H1 (cell line): ENCODE results near the gene MRAP. TPM values are rescaled to one million over a fixed set of nuclear protein-coding genes. Genes with fewer than 3 reads are reported as not detected.

Source experiments
- CTCF ChIA-PET: fragments of 300-600 bp; sonication (Branson Sonifier 250); formaldehyde crosslinking; loops from one replicate; lab custom pipeline; 2021; ENCODE audit not compliant: partially characterized antibody; lab: Charles Lee
- POLR2A ChIA-PET: fragments of 300-600 bp; sonication (Branson Sonifier 250); formaldehyde crosslinking; loops from one replicate; lab custom pipeline; 2021; ENCODE audit warnings: inconsistent platforms; ENCODE audit not compliant: partially characterized antibody; lab: Charles Lee
- DNase-seq, 2 experiments: peaks; one replicate each; pipeline versions ENCODE4 v3.0.0 to v3.0.0-alpha.2; 2010 to 2022; ENCODE audit warnings: low spot score in 2 of 2, low read depth in 1 of 2, mixed read lengths in 1 of 2
- FAIRE-seq: peaks from 2 replicates; lab custom pipeline; 2011; peaks lifted over from hg19 to GRCh38; lab: Jason Lieb, UNC
- H2AFZ ChIP-seq: 2 replicates; pipeline ENCODE4 v1.8.1; 2012; ENCODE audit warnings: low read length, inconsistent platforms
- H2AK5ac ChIP-seq: 2 replicates; pipeline ENCODE4 v1.6.1; 2013; ENCODE audit warnings: low read depth, low read length
- H2BK120ac ChIP-seq: replicated peaks from 2 replicates; pipeline ENCODE3; 2013; ENCODE audit warnings: low read depth, low read length, inconsistent platforms
- H2BK12ac ChIP-seq: 2 replicates; pipeline ENCODE4 v1.6.1; 2013; ENCODE audit warnings: low read depth, low read length
- H2BK15ac ChIP-seq: 2 replicates; pipeline ENCODE4 v1.6.1; 2013; ENCODE audit warnings: low read length
- H2BK20ac ChIP-seq: 2 replicates; pipeline ENCODE4 v1.6.1; 2013; ENCODE audit warnings: low read length
- H2BK5ac ChIP-seq: 2 replicates; pipeline ENCODE4 v1.6.1; 2013; ENCODE audit warnings: low read depth, low read length
- H3K14ac ChIP-seq: 2 replicates; pipeline ENCODE4 v1.6.1; 2013; ENCODE audit warnings: inconsistent platforms; ENCODE audit not compliant: insufficient read length
- H3K18ac ChIP-seq: 2 replicates; pipeline ENCODE4 v1.6.1; 2013; ENCODE audit warnings: low read length; ENCODE audit errors: extremely low read depth
- H3K23ac ChIP-seq: 2 replicates; pipeline ENCODE4 v1.6.1; 2013; ENCODE audit warnings: inconsistent platforms; ENCODE audit not compliant: insufficient read length
- H3K23me2 ChIP-seq: 2 replicates; pipeline ENCODE4 v1.6.1; 2013; ENCODE audit warnings: low read depth, low read length
- H3K27ac ChIP-seq: 2 replicates; pipeline ENCODE4 v1.6.1; 2011; ENCODE audit warnings: low read depth, low read length, inconsistent platforms
- H3K27me3 ChIP-seq, 4 experiments: replicated peaks in 1 of 4; 1 replicate in 1 of 4; 2 replicates in 3 of 4; pipeline versions ENCODE4 v1.6.1 to v1.8.1; 2011 to 2013; ENCODE audit warnings: low read length in 3 of 4, mild to moderate bottlenecking in 3 of 4, inconsistent platforms in 2 of 4, mixed read lengths in 2 of 4, moderate library complexity in 1 of 4; ENCODE audit not compliant: control insufficient read depth in 3 of 4, insufficient read depth in 3 of 4; ENCODE audit errors: extremely low read depth in 1 of 4
- H3K36me3 ChIP-seq, 4 experiments: 2 replicates each; pipeline versions ENCODE4 v1.6.1 to v1.8.1; 2011 to 2013; ENCODE audit warnings: mild to moderate bottlenecking in 4 of 4, low read length in 3 of 4, moderate library complexity in 2 of 4, control low read depth in 1 of 4, inconsistent platforms in 1 of 4; ENCODE audit not compliant: insufficient read depth in 4 of 4, control insufficient read depth in 2 of 4
- H3K4ac ChIP-seq: replicated peaks from 2 replicates; pipeline ENCODE3; 2013; ENCODE audit warnings: low read length, low read depth, mixed read lengths, inconsistent platforms; ENCODE audit not compliant: insufficient read length
- H3K4me1 ChIP-seq, 4 experiments: replicated peaks in 1 of 4; 1 replicate in 1 of 4; 2 replicates in 3 of 4; pipeline versions ENCODE4 v1.6.1 to v1.8.1; 2011 to 2013; ENCODE audit warnings: low read length in 3 of 4, inconsistent platforms in 2 of 4, mixed read lengths in 1 of 4; ENCODE audit not compliant: insufficient read depth in 4 of 4, control insufficient read depth in 3 of 4
- H3K4me2 ChIP-seq, 2 experiments: 2 replicates each; pipeline versions ENCODE4 v1.6.1 to v1.8.1; 2011 to 2013; ENCODE audit warnings: low read depth in 2 of 2, low read length in 2 of 2, control low read depth in 1 of 2, inconsistent platforms in 1 of 2, mild to moderate bottlenecking in 1 of 2; ENCODE audit not compliant: insufficient read depth in 1 of 2
- H3K4me3 ChIP-seq, 4 experiments: fragments of 200-600, 300-600 bp in 1 of 4; sonication (generic), shearing (Covaris generic), sonication (Bioruptor Twin) in 1 of 4; 2 replicates each; pipeline versions ENCODE4 v1.5.1 to v1.8.1; 2011 to 2016; ENCODE audit warnings: low read length in 4 of 4, low read depth in 3 of 4, control low read depth in 2 of 4, inconsistent platforms in 2 of 4, mild to moderate bottlenecking in 2 of 4, mixed read lengths in 1 of 4, moderate library complexity in 1 of 4; ENCODE audit not compliant: insufficient read depth in 2 of 4; ENCODE audit errors: extremely low read depth in 1 of 4
- H3K56ac ChIP-seq: replicated peaks from 2 replicates; pipeline ENCODE3; 2013; ENCODE audit warnings: low read depth, mild to moderate bottlenecking, mixed read lengths, low read length, inconsistent platforms; ENCODE audit not compliant: insufficient read length
- H3K79me1 ChIP-seq: 2 replicates; pipeline ENCODE4 v1.6.1; 2013; ENCODE audit warnings: low read depth, low read length, control low read depth
- H3K79me2 ChIP-seq, 2 experiments: 2 replicates each; pipeline versions ENCODE4 v1.6.1 to v1.8.1; 2012 to 2013; ENCODE audit warnings: low read length in 2 of 2, mild to moderate bottlenecking in 2 of 2, inconsistent platforms in 1 of 2; ENCODE audit not compliant: insufficient read depth in 2 of 2, control insufficient read depth in 1 of 2
- H3K9ac ChIP-seq, 4 experiments: replicated peaks in 1 of 4; 1 replicate in 1 of 4; 2 replicates in 3 of 4; pipeline versions ENCODE4 v1.6.1 to v1.8.1; 2011 to 2013; ENCODE audit warnings: low read depth in 3 of 4, low read length in 3 of 4, control low read depth in 2 of 4, mild to moderate bottlenecking in 2 of 4, moderate library complexity in 2 of 4, inconsistent platforms in 1 of 4; ENCODE audit errors: extremely low read depth in 1 of 4
- H3K9me3 ChIP-seq, 2 experiments: 2 replicates each; pipeline versions ENCODE4 v1.6.1 to v1.8.1; 2012 to 2013; ENCODE audit warnings: mild to moderate bottlenecking in 2 of 2, moderate library complexity in 2 of 2, control low read depth in 1 of 2, inconsistent platforms in 1 of 2, low read depth in 1 of 2, low read length in 1 of 2, mixed read lengths in 1 of 2; ENCODE audit not compliant: insufficient read depth in 2 of 2
- H4K20me1 ChIP-seq, 2 experiments: replicated peaks in 1 of 2; 2 replicates each; pipeline versions ENCODE3 to v1.8.1; 2011 to 2013; ENCODE audit warnings: inconsistent platforms in 2 of 2, low read length in 2 of 2, mild to moderate bottlenecking in 1 of 2; ENCODE audit not compliant: insufficient read depth in 2 of 2, control insufficient read depth in 1 of 2
- H4K5ac ChIP-seq: 2 replicates; pipeline ENCODE4 v1.6.1; 2013; ENCODE audit warnings: low read length, low read depth, mixed read lengths, inconsistent platforms; ENCODE audit not compliant: insufficient read length
- H4K8ac ChIP-seq: 2 replicates; pipeline ENCODE4 v1.8.0; 2013; ENCODE audit warnings: mild to moderate bottlenecking, moderate library complexity, low read length, inconsistent platforms; ENCODE audit not compliant: insufficient read depth; ENCODE audit errors: extremely low read depth
- H4K91ac ChIP-seq: replicated peaks from 2 replicates; pipeline ENCODE3; 2013; ENCODE audit warnings: low read length, mixed read lengths, inconsistent platforms; ENCODE audit not compliant: insufficient read length
- BACH1 ChIP-seq: IDR thresholded peaks from 2 replicates; pipeline ENCODE4 v1.6.1; 2012; ENCODE audit warnings: low read length, improper control_type of control experiment
- CEBPB ChIP-seq: IDR thresholded peaks from 2 replicates; pipeline ENCODE4 v1.6.1; 2012; ENCODE audit warnings: low read depth, low read length
- KDM4A ChIP-seq: IDR thresholded peaks from one replicate; pipeline ENCODE4 v1.7.1; 2012; ENCODE audit warnings: low read depth, mild to moderate bottlenecking, moderate library complexity, low read length, inconsistent platforms; ENCODE audit not compliant: severe bottlenecking
- NANOG ChIP-seq: IDR thresholded peaks from 2 replicates; pipeline ENCODE4 v1.6.1; 2011; ENCODE audit warnings: low read length, low read depth, mild to moderate bottlenecking, inconsistent platforms; ENCODE audit not compliant: insufficient read depth, poor library complexity, severe bottlenecking
- RAD21 ChIP-seq, 2 experiments: IDR thresholded peaks in 1 of 2; conservative IDR thresholded peaks in 1 of 2; 2 replicates each; pipeline ENCODE4 v1.6.1; 2011; ENCODE audit warnings: low read depth in 2 of 2, low read length in 2 of 2, improper control_type of control experiment in 1 of 2, inconsistent platforms in 1 of 2, mild to moderate bottlenecking in 1 of 2, moderate library complexity in 1 of 2
- RFX5 ChIP-seq: IDR thresholded peaks from 2 replicates; pipeline ENCODE4 v1.6.1; 2011; ENCODE audit warnings: low read depth, low read length, improper control_type of control experiment, borderline replicate concordance
- WGBS, 2 experiments: shearing (Covaris generic) in 1 of 2; methylation state at CpG; one replicate each; pipeline versions ENCODE4 v1.1.6 to v1.1.7; 2013 to 2015; ENCODE audit warnings: low lambda C conversion rate in 2 of 2, mixed read lengths in 2 of 2, inconsistent platforms in 1 of 2, low coverage in 1 of 2, missing lambda C conversion rate in 1 of 2; ENCODE audit not compliant: insufficient replicate concordance in 2 of 2, insufficient coverage in 1 of 2, insufficient read length in 1 of 2; ENCODE audit errors: extremely low coverage in 1 of 2, missing lambda C conversion rate in 1 of 2; 5-methylcytosine and 5-hydroxymethylcytosine counted together
- polyA plus RNA-seq, 7 experiments: library from polyadenylated mRNA; depleted of rRNA in 3 of 7; stranded (reverse) in 5 of 7; unstranded in 2 of 7; fragments of >200 nt in 5 of 7; fragments of 200-250 nt in 2 of 7; gene quantifications; 1 replicate in 5 of 7; 2 replicates in 1 of 7; 4 replicates in 1 of 7; pipeline versions ENCODE4 v1.2.1 to v1.2.3, GENCODE V29; 2011 to 2013; ENCODE audit warnings: missing spikeins in 2 of 7, mixed read lengths in 2 of 7
- total RNA-seq: library from RNA; stranded (reverse); fragmentation: NEBNext Ultra II Directional; extraction: Animal tissue kit (Norgen Biotek cat#: 25700); gene quantifications from 2 replicates; pipeline ENCODE4 v1.2.1, GENCODE V29; 2021
- TF ChIP-seq, protein P1 (sequence below), 3 experiments: IDR thresholded peaks; 1 replicate in 2 of 3; 2 replicates in 1 of 3; pipeline versions ENCODE4 v1.5.1 to v1.6.1; 2011; ENCODE audit warnings: low read length in 3 of 3, mild to moderate bottlenecking in 3 of 3, inconsistent platforms in 2 of 3, low read depth in 1 of 3, moderate library complexity in 1 of 3; ENCODE audit not compliant: insufficient read depth in 1 of 3; ENCODE audit errors: control extremely low read depth in 1 of 3

MRAP gene
- total and polyA plus RNA-seq, 2 of the 8 experiments (the other 6 are each of a cell fraction or from before 2014, with no cell fraction given): not detected

DNA sequence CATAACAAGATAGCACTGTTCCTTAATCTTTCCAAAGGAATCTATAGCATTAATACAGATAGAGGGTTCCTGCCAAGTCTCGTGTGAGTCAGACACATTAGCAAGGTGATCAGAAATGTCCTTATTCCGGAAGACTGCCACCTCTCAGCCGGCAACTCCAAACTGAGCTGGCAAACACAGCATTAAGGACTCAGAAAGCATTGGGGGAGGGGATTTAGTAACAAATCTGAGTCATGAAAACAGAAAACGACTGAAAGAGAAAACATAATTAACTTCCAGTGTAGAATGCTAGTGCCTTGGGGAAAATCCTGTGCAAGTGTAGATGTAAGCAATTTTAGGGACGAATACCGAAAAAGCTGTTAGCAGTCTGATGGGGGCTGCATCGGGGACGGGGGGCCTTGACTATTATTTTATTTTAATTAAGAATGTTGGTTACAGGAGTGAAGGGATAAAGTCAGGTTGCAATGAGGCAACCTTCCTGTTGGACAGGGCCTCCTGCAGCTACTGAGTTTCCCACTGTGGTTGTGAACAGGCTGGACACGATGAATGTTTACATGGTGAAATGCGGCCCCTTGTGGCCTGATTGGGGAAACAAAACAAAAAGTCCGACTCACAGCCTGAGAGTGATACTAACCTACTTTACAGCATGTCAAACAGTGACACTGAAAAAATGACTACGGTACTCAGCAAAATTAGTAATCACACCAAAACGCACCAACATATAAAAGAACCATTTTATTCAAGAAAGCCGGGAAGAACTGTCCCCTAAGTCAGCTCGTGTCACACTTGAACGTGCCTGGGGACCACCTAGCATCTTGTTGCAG is 40.5 kb upstream of the MRAP start:
- Histone ChIP-seq H4K5ac (no peak overlapping the region), H3K14ac (no peak overlapping the region), H3K36me3 (no peaks in the 10 kb centered on the region), H3K23me2 (no peaks in the 10 kb centered on the region), H3K4ac (no peak overlapping the region), H3K23ac (no peak overlapping the region), H4K8ac (no peak overlapping the region), H2AFZ (no peak overlapping the region), H2BK12ac (no peak overlapping the region), H4K91ac (no peak overlapping the region), H3K9me3 (no peaks in the 10 kb centered on the region), H2BK15ac (no peak overlapping the region), H4K20me1 (no peaks in the 10 kb centered on the region), H3K27me3 (no peaks in the 10 kb centered on the region), H2BK120ac (no peak overlapping the region), H3K18ac (no peak overlapping the region), H3K4me1 (0 out of 7 replicates have a peak, but pooled peaks cover 0 to 1% (median 0%) of the 10 kb centered on the region in 4 experiments), H2BK20ac (no peak overlapping the region), H3K4me3 (no peak overlapping the region), H2AK5ac (no peak overlapping the region), H3K27ac (no peak overlapping the region), H3K9ac (no peak overlapping the region), H3K4me2 (no peak overlapping the region), H3K79me2 (no peaks in the 10 kb centered on the region), H3K79me1 (no peaks in the 10 kb centered on the region), H2BK5ac (no peak overlapping the region), H3K56ac (no peak overlapping the region)
- ChIA-PET CTCF (interaction anchor here (0.6 to 6.7 kb wide), 50 partner anchors 8 to 967 kb away, joined by 3 to 46 read pairs (median 4); no protein-coding TSS in a partner anchor), POLR2A (interaction anchor here (0.6 kb wide), 1 partner anchor 385 kb away, joined by 3 read pairs; the partner anchor contains the start of gene HUNK)
- TF ChIP-seq RFX5: no peak
- TF ChIP-seq NANOG: no peak
- TF ChIP-seq RAD21 (IDR thresholded peaks at IDR 0.05 in 1 of 2, conservative IDR thresholded peaks at IDR 0.05 in 1 of 2; ENCODE audit: low read depth in 2 of 2, low read length in 2 of 2): peak; percentile 97 to 98
- no peak for TF ChIP-seq KDM4A
- peak; percentile 33; the same call in 1 of the 2 replicates for TF ChIP-seq CEBPB
- peak; percentile 66 for TF ChIP-seq BACH1
- TF ChIP-seq, protein P1, sequence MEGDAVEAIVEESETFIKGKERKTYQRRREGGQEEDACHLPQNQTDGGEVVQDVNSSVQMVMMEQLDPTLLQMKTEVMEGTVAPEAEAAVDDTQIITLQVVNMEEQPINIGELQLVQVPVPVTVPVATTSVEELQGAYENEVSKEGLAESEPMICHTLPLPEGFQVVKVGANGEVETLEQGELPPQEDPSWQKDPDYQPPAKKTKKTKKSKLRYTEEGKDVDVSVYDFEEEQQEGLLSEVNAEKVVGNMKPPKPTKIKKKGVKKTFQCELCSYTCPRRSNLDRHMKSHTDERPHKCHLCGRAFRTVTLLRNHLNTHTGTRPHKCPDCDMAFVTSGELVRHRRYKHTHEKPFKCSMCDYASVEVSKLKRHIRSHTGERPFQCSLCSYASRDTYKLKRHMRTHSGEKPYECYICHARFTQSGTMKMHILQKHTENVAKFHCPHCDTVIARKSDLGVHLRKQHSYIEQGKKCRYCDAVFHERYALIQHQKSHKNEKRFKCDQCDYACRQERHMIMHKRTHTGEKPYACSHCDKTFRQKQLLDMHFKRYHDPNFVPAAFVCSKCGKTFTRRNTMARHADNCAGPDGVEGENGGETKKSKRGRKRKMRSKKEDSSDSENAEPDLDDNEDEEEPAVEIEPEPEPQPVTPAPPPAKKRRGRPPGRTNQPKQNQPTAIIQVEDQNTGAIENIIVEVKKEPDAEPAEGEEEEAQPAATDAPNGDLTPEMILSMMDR (IDR thresholded peaks at IDR 0.05; ENCODE audit: control extremely low read depth in 1 of 3, insufficient read depth in 1 of 3, low read depth in 1 of 3, low read length in 3 of 3): peak; percentile 64 to 87 (median 86)
- FAIRE-seq (peak; percentile 68), DNase-seq (peak; percentile 33 to 74)
- 56% methylated on average over 16 of the region's 16 CpGs; no CpG with 5 or more reads in 1 of the 2 experiments for WGBS, 2 experiments
